Kidney (tissue), 14 donors: Measurements from ENCODE around the gene EEA1. TPM values are rescaled to one million over a fixed set of nuclear protein-coding genes. Genes with fewer than 3 reads are reported as not detected.

Source experiments
- DNase-seq, 5 donors: peaks; one replicate each; pipeline ENCODE4 v3.0.0-alpha.2; 2013 to 2020
- FAIRE-seq: peaks from 2 replicates; lab custom pipeline; 2012; peaks lifted over from hg19 to GRCh38; lab: Jason Lieb, UNC
- H3K27ac ChIP-seq, 2 donors: one replicate each; pipeline ENCODE4 v1.7.0; 2013; ENCODE audit warnings: low read depth in 2 of 2, low read length in 2 of 2, inconsistent platforms in 1 of 2
- H3K27me3 ChIP-seq: one replicate; pipeline ENCODE4 v1.7.1; 2013; ENCODE audit warnings: low read length, inconsistent platforms; ENCODE audit not compliant: control insufficient read depth, insufficient read depth
- H3K36me3 ChIP-seq, 3 donors: one replicate each; pipeline versions ENCODE4 v1.7.0 to v1.7.1; 2013; ENCODE audit warnings: low read length in 3 of 3, control low read depth in 1 of 3, inconsistent platforms in 1 of 3; ENCODE audit not compliant: insufficient read depth in 3 of 3, control insufficient read depth in 2 of 3
- H3K4me1 ChIP-seq, 3 donors: one replicate each; pipeline versions ENCODE4 v1.7.0 to v1.7.1; 2013; ENCODE audit warnings: low read length in 3 of 3, inconsistent platforms in 1 of 3, low read depth in 1 of 3; ENCODE audit not compliant: control insufficient read depth in 2 of 3, insufficient read depth in 2 of 3
- H3K4me3 ChIP-seq, 3 donors: one replicate each; pipeline versions ENCODE4 v1.7.0 to v1.8.1; 2013; ENCODE audit warnings: low read length in 3 of 3, control low read depth in 1 of 3, inconsistent platforms in 1 of 3
- H3K9ac ChIP-seq, 3 donors: one replicate each; pipeline versions ENCODE4 v1.7.0 to v1.7.1; 2013; ENCODE audit warnings: low read length in 3 of 3, control low read depth in 1 of 3, inconsistent platforms in 1 of 3
- H3K9me3 ChIP-seq, 3 donors: one replicate each; pipeline versions ENCODE4 v1.7.0 to v1.7.1; 2013; ENCODE audit warnings: low read length in 3 of 3, control low read depth in 1 of 3, inconsistent platforms in 1 of 3; ENCODE audit not compliant: control insufficient read depth in 2 of 3, insufficient read depth in 1 of 3
- intact Hi-C: fragments of 100-400 bp; cut with DNase I; formaldehyde crosslinking; loops from one replicate; pipeline ENCODE4 v1.11.1; 2022
- polyA plus RNA-seq: library from polyadenylated mRNA; stranded (reverse); fragments of 350-450 nt; fragmentation: Illumina TruSeq; extraction: RNeasy Lipid Tissue Mini Kit (QIAGEN cat#74804); gene quantifications from one replicate; pipeline ENCODE4 v1.2.3, GENCODE V29; 2014; ENCODE audit warnings: low read depth, low replicate concordance; ENCODE audit not compliant: insufficient read depth
- total RNA-seq: library from RNA; stranded (reverse); fragmentation: NEBNext Ultra II Directional; extraction: Animal tissue kit (Norgen Biotek cat#: 25700); gene quantifications from one replicate; pipeline ENCODE4 v1.2.1, GENCODE V29; 2021
- TF ChIP-seq, protein P1 (sequence below): IDR thresholded peaks from 3 replicates; pipeline ENCODE4 v1.5.1; 2012; ENCODE audit warnings: mild to moderate bottlenecking, moderate library complexity, borderline replicate concordance; ENCODE audit not compliant: insufficient read depth; ENCODE audit errors: extremely low read depth
- donor health status: control.
- donor health status: control.
- donor health status: control.
- donor health status: control.
- donor health status: control.
- donor health status: DM: yes; HTN: yes; CAD: no.
- donor health status: Normal renal cell carcinoma (clear cell type).

The EEA1 gene
- total and polyA plus RNA-seq, 2 donors from 2014 or later = 2.5 to 30.2 TPM

DNA sequence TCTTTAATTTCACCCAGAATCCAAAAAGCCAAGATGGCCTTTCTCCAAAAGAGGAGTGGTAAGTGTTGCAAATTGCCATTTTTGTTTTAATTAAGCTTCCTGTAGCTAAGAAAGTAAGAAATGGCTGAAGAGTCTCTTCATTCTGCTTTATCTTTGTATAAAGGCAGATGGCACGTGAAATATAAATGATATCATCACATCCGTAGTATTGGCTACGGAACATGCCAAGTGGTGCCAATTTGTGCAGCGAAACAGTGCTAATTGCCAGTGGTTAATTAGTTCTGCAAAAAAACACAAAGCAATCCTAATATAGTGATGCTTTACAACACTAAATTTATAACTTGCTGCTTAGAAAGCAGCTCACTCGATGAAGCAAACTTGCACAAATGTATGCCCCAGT is 196.9 kb downstream of the EEA1 start:
- intact Hi-C loops = no loop called here
- H3K4me1 ChIP-seq = no peaks in the 10 kb centered on the region
- TF ChIP-seq, protein P1, sequence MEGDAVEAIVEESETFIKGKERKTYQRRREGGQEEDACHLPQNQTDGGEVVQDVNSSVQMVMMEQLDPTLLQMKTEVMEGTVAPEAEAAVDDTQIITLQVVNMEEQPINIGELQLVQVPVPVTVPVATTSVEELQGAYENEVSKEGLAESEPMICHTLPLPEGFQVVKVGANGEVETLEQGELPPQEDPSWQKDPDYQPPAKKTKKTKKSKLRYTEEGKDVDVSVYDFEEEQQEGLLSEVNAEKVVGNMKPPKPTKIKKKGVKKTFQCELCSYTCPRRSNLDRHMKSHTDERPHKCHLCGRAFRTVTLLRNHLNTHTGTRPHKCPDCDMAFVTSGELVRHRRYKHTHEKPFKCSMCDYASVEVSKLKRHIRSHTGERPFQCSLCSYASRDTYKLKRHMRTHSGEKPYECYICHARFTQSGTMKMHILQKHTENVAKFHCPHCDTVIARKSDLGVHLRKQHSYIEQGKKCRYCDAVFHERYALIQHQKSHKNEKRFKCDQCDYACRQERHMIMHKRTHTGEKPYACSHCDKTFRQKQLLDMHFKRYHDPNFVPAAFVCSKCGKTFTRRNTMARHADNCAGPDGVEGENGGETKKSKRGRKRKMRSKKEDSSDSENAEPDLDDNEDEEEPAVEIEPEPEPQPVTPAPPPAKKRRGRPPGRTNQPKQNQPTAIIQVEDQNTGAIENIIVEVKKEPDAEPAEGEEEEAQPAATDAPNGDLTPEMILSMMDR = no peak
- FAIRE-seq (no peak), DNase-seq (no peak)
- H3K9ac ChIP-seq = no peak overlapping the region
- no peaks in the 10 kb centered on the region for H3K9me3 ChIP-seq
- H3K36me3 ChIP-seq = no peaks in the 10 kb centered on the region
- no peaks in the 10 kb centered on the region for H3K27me3 ChIP-seq
- H3K4me3 ChIP-seq = no peak overlapping the region
- no peak overlapping the region for H3K27ac ChIP-seq

DNA sequence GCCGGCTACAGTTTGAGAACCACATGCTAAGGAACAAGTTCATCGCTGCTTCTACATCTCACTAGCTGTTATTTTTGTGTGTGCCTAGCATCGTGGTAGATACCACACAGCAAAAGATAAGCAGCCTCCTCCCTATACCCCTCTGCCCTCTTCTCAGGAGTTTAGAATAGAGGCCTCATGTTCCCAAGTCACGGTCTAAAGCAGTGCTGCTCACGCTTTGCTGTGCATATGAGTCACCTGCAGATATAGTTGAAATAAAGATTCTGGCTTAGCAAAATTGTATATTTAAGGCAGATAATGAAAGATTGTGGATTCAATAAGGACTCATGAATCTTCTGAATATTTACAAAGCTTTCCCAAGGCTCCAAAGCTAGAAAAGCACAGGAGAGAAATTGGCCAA is 198.3 kb downstream of the EEA1 start:
- Histone ChIP-seq H3K27ac (no peak overlapping the region), H3K9me3 (no peaks in the 10 kb centered on the region), H3K4me3 (no peak overlapping the region), H3K9ac (no peak overlapping the region), H3K27me3 (no peaks in the 10 kb centered on the region), H3K4me1 (no peaks in the 10 kb centered on the region), H3K36me3 (no peaks in the 10 kb centered on the region)
- DNase-seq (no peak), FAIRE-seq (no peak)
- intact Hi-C loops = no loop called here
- TF ChIP-seq, protein P1 = no peak

- no peak overlapping the region for H3K9ac ChIP-seq
- FAIRE-seq (no peak), DNase-seq (no peak)
- H3K27ac ChIP-seq = no peak overlapping the region
- no peaks in the 10 kb centered on the region for H3K27me3 ChIP-seq
- H3K36me3 ChIP-seq = no peaks in the 10 kb centered on the region
- H3K9me3 ChIP-seq = peaks cover 0 to 2% (median 0%) of the 10 kb centered on the region in 3 donors
- intact Hi-C loops = no loop called here
- TF ChIP-seq, protein P1 = no peak
- no peak overlapping the region for H3K4me3 ChIP-seq
- H3K4me1 ChIP-seq = no peaks in the 10 kb centered on the region
These were observed 199.3 kb downstream of the EEA1 start for GRCh38 chr12:92729773-92730305.

DNA sequence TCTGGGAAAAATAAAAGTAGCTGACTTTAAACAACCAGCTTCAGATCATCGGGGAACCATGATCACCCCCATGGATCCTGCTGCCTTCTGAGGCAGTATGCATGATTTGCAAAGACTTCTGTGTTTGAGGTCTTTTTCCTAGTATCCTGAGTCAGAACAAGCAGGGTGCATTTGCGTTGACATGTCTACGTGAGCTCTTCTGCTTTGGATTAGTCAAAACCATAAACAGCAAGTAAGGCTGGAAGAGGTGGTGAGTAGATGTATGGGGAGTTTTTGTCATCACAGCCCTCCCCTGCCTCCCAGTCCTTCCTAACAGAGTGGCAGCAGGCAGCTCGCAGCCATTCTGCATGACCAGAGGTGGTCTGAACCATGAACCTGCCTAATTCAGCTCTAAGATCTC is 202.2 kb downstream of the EEA1 start:
- no peaks in the 10 kb centered on the region for H3K4me1 ChIP-seq
- H3K4me3 ChIP-seq = no peak overlapping the region
- H3K27ac ChIP-seq = no peak overlapping the region
- no peaks in the 10 kb centered on the region for H3K27me3 ChIP-seq
- TF ChIP-seq, protein P1 = no peak
- no peak overlapping the region for H3K9ac ChIP-seq
- FAIRE-seq = no peak
- no peak for DNase-seq
- H3K9me3 ChIP-seq = peaks cover 0 to 7% (median 0%) of the 10 kb centered on the region in 3 donors
- no peaks in the 10 kb centered on the region for H3K36me3 ChIP-seq
- intact Hi-C loops = no loop called here
